NCI-H82 treated with DMSO at 0.1 percent for 48 hours (cell line): ENCODE measurements around the gene TUBB2A.
"Not testable (repeated sequence)": the region's sequence is repeated elsewhere in the genome, so short reads cannot be mapped to it uniquely, and the experiment has no call there.

Experiments
- DNase-seq: peaks from one replicate; lab custom pipeline; 2025; ENCODE audit not compliant: unreplicated experiment; lab: John Stamatoyannopoulos, UW

The TUBB2A gene

DNA sequence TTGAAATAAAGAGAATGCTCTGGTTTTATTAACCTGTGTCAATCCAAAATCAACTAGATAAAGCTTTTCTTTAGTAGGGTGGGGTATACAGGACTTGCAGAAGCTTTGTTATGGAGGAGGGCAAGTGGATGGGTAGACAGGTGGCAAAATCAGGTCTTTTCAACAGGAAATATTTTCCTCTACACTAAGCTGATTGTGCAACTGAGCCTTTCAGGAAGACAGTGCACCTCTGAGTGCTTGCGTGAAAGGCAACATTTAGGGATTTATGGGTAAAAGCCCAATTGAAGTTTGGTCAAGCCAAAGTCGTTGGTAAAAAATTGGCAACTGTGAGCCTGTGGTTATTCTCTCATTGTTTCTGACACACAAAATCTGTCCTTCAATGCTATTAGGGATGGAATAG is 23.8 kb upstream of the TUBB2A start:
- DNase-seq: no peak

DNA sequence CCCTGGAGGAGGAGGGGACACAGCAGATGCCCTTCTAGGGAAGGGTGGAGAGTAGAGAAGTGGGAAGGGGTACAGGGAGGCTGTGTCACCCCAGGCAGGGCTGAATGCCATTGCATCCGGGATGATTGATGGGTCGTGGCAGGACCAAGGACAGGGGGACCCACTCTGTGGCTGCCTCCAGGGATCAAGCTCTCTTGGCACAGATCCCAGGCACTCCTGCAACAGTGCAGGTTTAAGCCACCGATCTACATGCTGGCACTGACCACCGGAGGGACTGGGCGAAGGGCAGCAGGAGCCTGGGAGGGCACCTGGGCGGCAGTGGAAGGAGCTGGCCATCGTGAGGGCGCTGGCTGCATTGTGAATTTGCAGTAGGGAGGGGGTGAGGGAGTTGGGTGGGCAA is 22.6 kb upstream of the TUBB2A start:
- DNase-seq: not testable (repeated sequence)

DNA sequence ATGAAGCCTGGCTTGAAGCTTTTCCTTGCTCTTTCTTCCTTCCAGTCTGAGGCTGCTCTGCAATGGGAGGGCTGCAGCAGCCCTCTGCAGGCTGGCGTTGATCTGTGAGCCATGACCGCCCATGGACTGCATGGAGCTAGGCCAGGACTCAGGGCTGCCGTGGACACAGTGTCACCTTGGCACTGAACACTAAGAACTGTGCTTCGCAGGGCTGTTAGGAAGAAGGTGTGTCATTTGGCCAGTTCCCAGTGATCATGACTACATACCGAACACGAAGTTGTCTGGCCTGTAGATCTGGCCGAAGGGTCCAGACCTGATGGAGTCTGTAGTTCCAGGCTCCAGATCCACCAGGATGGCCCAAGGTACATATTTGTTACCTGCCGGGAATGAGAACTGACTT is 21.3 kb upstream of the TUBB2A start:
- not testable (repeated sequence) for DNase-seq

DNA sequence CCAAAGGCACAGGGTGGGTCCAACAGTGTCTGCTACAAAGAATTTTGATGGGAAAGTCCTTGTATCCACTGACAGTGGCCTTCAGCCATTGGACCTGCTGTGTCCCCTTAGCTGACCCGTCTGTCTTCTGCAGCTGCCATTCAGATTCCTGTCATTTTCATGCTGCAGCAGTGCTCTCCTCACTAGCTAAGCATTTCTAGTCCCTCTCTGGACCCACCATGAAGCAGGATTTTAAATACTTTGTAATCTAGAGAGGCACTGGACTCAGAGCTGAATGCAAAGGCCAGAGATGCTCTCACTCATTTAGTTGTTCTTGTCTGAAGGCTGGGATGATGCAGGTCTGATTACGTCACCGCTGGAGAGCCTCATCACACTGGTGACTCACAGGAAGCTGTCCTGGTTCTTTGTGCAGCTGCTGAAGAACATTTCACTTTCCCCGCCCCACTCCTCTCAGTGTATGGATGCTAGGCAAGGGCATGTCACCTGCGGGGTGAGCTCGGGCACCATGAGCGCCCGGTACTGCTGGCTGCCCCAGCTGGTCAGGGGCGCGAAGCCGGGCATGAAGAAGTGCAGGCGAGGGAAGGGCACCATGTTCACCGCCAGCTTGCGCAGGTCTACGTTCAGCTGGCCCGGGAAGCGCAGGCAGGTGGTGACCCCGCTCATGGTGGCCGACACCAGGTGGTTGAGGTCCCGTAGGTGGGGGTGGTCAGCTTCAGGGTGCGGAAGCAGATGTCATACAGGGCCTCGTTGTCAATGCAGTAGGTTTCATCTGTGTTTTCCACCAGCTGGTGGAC is 19.4 kb upstream of the TUBB2A start:
- no peak for DNase-seq

DNA sequence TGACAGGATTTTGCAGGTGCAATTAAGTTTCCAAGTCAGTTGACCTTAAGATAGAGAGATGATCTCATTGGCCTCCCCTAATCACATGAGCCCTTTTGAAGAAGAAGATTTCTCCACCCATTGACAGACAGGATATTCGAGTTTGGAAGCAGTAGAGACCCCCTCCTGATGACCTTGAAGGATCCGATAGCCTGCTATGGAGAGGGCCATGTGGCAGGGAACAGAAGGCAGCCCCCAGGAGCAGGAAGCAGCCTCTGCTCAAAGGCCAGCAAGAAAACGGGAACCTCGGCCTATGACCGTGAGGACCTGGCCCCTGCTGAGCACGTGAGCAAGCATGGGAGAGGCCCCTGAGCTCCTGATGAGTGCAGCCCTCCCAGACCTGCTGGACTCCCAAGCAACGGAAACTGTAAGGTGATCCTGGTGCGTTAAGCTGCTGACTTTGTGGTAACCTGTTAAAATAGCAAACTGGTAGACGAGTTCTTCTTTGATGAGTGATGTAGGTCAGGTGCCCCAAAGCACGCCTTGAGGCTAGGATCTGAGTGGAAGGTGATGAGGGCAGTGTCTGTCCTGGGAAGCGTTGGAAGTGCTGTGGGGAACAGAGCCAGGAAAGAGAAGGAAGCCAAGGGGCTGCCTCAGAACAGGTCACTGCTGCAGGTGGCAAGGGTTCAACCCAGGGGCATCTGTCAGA is 18.5 kb upstream of the TUBB2A start:
- no peak for DNase-seq

DNA sequence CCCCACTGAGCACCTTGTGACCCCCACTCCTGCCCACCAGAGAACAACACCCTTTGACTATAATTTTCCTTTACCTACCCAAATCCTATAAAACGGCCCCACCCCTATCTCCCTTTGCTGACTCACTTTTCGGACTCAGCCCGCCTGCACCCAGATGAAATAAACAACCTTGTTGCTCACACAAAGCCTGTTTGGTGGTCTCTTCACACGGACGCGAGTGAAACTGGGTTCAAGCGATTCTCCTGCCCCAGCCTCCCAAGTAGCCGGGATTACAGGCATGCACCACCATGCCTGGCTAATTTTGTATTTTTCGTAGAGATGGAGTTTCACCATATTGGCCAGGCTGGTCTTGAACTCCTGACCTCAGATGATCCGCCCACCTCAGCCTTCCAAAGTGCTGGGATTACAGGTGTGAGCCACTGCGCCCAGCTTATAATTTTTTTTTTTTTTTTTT is 16.3 kb upstream of the TUBB2A start:
- DNase-seq: not testable (repeated sequence)

DNA sequence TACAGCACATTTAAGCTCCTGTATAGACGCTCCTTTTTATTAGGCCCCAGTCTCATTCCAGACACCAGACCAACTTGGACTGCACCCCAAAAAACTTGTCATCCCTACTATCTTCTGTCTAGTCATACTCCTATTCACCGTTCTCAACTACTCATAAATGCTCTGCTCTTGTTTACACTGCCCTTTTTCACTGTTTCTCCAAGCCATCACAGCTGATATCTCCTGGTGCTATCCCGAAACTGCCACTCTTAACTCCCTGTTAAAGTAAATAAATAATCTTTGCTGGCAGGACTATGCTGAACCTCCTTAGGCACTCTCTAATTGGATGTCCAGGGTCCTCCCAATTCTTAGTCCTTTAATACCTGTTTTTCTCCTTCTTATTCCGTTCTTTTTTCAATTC is 15.4 kb upstream of the TUBB2A start:
- not testable (repeated sequence) for DNase-seq

DNA sequence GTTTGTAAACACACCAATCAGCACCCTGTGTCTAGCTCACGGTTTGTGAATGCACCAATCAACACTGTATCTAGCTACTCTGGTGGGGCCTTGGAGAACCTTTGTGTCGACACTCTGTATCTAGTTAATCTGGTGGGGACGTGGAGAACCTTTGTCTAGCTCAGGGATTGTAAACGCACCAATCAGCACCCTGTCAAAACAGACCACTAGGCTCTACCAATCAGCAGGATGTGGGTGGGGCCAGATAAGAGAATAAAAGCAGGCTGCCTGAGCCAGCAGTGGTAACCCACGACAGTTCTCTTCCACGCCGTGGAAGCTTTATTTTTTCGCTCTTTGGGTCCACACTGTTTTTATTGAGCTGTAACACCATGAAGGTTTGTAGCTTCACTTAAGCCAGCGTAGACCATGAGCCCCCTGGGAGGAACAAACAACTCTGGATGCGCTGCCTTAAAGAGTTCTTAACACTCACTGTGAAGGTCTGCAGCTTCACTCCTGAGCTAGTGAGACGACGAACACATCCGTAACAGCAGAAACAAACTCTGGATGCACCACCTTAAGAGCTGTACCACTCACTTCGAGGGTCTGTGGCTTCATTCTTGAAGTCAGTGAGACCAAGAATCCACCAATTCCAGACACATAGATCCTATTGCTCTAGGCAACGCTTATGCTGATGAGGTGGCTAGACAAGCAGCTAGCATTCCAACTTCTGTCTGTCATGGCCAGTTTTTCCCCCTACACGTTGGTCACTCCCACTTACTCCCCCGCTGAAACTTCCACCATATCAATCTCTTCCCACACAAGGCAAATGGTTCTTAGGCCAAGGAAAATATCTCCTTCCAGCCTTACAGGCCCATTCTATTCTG is 14.2 kb upstream of the TUBB2A start:
- not testable (repeated sequence) for DNase-seq

DNA sequence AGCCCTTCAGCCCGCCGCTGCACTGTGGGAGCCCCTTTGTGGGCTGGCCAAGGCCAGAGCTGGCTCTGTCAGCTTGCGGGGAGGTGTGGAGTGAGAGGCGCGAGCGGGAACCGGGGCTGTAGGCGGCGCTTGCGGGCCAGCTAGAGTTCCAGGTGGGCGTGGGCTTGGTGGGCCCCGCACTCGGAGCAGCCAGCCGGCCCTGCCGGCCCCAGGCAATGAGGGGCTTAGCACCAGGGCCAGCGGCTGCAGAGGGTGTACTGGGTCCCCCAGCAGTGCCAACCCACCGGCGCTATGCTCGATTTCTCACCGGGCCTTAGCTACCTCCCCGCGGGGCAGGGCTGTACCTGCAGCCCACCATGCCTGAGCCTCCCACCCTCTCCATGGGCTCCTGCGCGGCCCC is 13.3 kb upstream of the TUBB2A start:
- DNase-seq: not testable (repeated sequence)

DNA sequence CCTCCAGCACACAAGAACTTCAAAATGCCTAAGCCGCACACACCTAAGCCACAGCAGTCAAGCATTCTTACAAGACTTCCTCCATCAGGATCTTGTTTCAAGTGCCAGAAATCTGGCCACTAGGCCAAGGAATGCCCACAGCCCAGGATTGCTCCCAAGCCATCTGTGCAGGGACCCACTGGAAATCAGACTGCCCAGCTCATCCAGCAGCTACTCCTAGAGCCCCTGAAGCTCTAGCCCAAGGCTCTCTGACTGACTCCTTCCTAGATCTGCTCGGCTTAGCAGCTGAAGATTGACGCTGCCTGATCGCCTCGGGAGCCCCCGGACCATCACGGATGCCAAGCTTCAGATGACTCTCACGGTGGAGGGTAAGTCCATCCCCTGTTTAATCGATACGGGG is 10.7 kb upstream of the TUBB2A start:
- DNase-seq: not testable (repeated sequence)

DNA sequence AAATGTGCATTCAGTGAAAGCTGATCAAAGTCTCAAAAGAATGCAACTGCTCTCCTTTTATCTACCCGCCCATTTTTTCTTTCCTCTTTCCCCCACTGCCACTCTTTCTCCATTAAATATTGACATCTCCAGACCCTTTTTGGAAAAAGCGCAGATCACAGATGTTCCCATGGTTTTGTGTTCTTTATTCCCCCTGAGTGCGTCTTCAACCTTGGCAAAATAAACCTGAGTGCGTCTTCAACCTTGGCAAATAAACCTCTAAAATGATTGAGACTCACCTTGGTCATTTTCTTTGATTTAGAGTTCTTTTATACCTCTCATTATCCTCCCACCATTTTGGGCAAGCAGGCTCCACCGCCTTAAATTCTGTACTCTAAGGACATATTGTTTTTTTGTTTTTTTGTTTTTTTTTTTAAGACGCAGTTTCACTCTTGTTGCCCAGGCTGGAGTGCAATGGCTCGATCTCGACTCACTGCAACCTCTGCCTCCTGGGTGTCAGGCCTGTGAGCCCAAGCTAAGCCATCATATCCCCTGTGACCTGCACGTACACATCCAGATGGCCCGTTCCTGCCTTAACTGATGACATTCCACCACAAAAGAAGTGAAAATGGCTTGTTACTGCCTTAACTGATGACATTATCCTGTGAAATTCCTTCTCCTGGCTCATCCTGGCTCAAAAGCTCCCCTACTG is 9.3 kb upstream of the TUBB2A start:
- DNase-seq: not testable (repeated sequence)

DNA sequence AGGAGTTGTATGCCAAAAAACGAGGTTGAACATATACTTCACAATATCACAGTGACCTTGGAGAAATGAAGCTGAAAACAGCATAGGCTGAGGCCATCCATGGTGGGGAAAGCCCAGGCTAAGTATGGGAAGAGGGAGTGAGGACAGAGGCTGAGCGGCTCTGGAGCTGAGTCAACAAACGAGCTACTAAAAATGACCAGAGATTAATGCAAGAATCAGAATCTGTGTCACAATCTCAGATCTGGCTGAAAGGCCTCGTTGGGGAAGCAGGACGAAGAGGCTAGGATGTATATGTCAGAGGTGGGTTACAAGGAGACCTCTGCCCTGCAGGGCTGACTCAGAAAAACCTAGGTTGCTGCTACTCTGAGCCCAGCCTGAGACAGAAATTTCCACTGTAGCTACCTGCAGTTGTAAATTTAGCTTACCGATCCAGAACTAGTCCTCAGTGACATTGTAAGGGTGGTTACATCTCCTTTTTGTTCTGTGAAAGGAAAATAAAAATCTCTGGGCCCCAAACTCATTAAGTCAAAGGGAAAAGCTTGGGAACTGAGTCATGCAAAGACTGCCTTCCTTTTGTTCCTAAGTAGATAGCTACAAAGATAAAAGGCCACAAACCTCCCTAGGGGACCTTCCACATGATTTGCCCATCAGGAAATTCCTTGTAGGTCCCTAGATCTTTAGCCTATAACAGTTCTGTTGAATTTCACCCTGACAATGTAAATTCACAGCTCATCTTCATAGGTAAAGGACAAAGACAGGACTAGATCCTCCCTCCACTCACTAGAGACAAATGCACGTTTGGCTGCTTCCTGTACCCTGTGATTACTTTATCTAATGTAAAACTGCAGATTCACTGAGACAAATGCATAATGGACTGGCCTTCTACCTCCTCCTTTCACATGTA is 8.5 kb upstream of the TUBB2A start:
- DNase-seq: no peak

DNA sequence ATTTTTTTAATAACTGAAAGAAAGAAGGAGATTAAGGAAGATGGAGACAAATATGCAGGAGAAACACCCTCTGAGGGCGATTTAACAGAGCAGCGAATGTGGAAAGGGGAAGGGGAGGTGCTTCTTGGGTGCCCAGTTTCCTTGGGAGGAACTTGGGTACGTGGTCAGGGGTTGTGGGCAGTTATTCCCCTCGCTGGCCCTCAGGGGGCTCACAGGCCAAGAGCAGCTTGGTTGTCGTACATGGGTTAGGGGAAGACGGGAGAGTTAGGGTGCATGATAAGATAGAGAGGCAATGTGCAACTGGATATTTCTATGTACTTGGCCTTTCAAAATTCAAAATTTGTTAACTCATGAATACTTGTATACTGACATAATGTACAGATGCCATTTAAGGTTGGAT is 7.0 kb upstream of the TUBB2A start:
- DNase-seq: no peak

DNA sequence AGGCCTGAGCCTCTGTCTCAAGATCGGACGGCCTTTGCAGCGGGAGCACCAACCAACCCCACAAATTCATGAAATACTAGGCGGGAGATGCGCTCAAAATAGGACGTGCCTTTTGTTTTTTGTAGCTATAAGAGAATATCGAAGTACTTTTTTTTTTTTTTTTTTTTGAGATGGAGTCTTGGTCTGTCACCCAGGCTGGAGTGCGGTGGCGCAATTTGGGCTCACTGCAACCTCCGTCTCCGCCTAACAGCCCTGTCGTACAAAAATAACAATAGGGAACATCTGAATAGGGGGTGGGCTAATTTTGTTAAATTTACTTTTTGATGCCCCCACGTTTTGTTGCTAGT is 5.9 kb upstream of the TUBB2A start:
- DNase-seq: no peak

DNA sequence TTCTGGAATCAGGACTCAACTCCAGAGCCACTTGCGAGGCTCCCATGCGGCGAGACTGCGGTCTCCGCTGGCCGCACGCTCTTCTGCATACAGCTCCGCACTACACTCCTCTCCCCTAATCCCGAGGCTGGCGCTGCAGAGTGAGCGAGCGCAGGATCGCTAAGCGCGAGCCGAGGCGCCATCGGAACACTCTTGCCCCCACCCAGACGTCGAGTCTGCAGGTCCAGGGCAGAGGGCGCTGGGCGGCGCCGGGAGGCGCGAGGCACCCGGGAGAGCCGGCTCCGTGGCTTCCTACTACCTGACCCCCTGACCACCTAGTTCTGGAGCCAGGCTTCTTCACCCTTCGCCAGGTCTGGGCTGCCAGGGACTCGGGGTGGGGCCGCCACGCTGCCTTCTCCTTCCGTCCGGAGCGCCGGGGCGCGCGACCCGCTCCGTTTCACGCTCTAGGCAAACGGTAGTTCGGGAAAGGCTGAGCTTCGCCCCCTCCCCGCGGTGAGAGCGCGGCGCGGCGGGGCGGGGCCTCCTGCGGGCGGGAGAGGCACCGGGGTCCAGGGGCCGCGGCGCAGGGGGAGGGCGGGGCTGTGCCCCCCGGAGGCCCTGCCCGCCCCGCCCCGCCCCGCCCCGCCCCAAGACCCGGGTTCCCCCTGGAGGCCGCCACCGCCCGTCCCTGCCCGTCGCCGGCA is 5.4 kb upstream of the TUBB2A start:
- DNase-seq: peak; percentile 55

DNA sequence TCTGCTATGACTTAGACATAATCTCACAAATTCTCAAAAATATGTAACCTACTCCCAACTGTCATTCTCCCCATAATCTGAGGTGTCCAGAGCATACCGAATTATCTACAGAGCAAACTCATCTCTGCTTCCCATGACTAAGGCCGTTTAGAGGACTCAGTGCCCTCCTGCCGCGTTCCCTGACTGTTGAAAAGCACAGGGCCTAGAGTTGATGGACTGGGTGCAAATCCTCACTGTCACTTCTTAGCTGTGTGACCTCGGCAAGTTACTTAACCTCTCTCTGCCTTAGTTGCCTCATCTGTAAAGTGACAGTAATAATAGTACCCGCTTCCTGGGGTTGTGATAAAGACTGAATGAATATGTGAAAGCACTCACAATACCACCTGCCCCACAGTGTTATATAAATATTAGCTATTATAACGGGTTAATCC is 4.7 kb upstream of the TUBB2A start:
- no peak for DNase-seq

DNA sequence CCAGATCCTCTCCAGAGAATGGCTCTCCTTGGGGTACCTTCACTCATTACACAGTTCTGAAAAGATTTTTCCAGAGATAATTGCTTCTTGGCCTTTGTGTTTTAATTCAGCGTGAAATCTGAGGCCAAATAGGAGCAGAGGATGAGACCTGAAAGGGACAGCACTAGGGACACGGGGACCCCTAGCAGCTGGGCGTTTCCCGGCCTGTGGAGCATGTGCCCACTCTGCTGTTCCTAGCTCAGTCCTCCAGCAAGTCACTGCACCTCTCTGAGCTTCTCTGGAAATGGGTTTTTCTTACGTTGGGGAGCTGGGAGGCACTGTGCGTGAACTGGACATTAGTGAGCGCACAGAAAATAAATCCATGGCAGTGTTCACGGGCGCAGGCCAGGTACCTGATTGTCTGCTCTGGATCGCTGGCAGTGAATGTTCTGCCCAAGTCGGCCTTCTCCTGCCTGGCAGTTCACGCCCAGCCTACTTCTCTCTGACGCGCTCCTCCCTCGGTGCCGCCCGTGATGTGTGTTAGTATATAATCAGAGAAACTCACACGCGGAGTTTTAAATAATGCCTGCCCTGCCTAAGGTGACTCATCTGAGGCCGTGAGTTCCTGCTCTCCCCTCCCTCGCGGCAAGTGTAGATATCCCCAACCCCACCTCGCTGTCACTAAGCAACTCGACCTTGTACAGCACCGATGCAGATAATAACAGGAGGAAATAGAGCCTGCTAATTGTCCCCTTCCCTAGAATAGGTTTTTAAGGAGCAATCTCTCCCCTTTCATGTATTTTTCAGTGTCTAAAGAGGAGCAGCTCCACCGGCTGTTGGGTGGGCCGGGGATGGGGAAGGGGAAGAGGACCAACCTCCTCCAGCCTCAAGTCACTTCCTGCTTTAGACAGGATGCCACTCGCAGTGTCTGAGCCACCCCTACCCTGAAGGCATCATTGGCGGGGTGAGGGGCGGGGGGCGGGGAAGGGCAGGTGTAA is 2.7 kb upstream of the TUBB2A start:
- no peak for DNase-seq
